Neuronal stem cell (in vitro differentiated cells): Measurements from ENCODE around the gene RPS6KC1.

ENCODE experiments used
- DNase-seq: peaks from one replicate; pipeline ENCODE4 v3.0.0-alpha.2; 2013; ENCODE audit warnings: low spot score
- H2AFZ ChIP-seq: one replicate; pipeline ENCODE4 v1.6.1; 2013; ENCODE audit warnings: mild to moderate bottlenecking, low read length, inconsistent platforms
- H2AK5ac ChIP-seq: 2 replicates; pipeline ENCODE4 v1.6.1; 2013; ENCODE audit warnings: low read depth, mild to moderate bottlenecking, inconsistent platforms, low read length, moderate library complexity, mixed read lengths
- H2BK120ac ChIP-seq: 2 replicates; pipeline ENCODE4 v1.6.1; 2013; ENCODE audit warnings: low read depth, mild to moderate bottlenecking, inconsistent platforms, low read length, moderate library complexity, mixed read lengths
- H2BK12ac ChIP-seq: one replicate; pipeline ENCODE4 v1.6.1; 2013; ENCODE audit warnings: low read length, inconsistent platforms
- H2BK15ac ChIP-seq: 2 replicates; pipeline ENCODE4 v1.6.1; 2013; ENCODE audit warnings: mild to moderate bottlenecking, low read length, inconsistent platforms, mixed read lengths
- H2BK5ac ChIP-seq: one replicate; pipeline ENCODE4 v1.6.1; 2013; ENCODE audit warnings: inconsistent platforms, mild to moderate bottlenecking, low read length, moderate library complexity
- H3K14ac ChIP-seq: one replicate; pipeline ENCODE4 v1.6.1; 2013; ENCODE audit warnings: low read length, inconsistent platforms
- H3K18ac ChIP-seq: 2 replicates; pipeline ENCODE4 v1.6.1; 2013; ENCODE audit warnings: low read length, inconsistent platforms
- H3K23ac ChIP-seq: 2 replicates; pipeline ENCODE4 v1.6.1; 2013; ENCODE audit warnings: low read depth, mild to moderate bottlenecking, mixed read lengths, low read length, inconsistent platforms; ENCODE audit not compliant: poor library complexity
- H3K27ac ChIP-seq: replicated peaks from 3 replicates; pipeline ENCODE4 v1.5.1; 2013; ENCODE audit warnings: low read length, inconsistent platforms
- H3K27me3 ChIP-seq, 3 experiments: 2 replicates each; pipeline ENCODE4 v1.6.1; 2013; ENCODE audit warnings: low read length in 3 of 3, mild to moderate bottlenecking in 2 of 3, inconsistent platforms in 1 of 3, low read depth in 1 of 3, mixed read lengths in 1 of 3, moderate library complexity in 1 of 3; ENCODE audit not compliant: control insufficient read depth in 3 of 3, insufficient read depth in 3 of 3
- H3K36me3 ChIP-seq, 2 donors: replicated peaks in 1 of 2; 2 replicates each; pipeline ENCODE4 v1.6.1; 2013; ENCODE audit warnings: low read length in 2 of 2; ENCODE audit not compliant: control insufficient read depth in 2 of 2, insufficient read depth in 2 of 2
- H3K4ac ChIP-seq: 2 replicates; pipeline ENCODE4 v1.6.1; 2013; ENCODE audit warnings: inconsistent platforms, mild to moderate bottlenecking, low read length, moderate library complexity
- H3K4me1 ChIP-seq, 2 donors: 1 replicate in 1 of 2; 2 replicates in 1 of 2; pipeline ENCODE4 v1.6.1; 2013; ENCODE audit warnings: low read length in 2 of 2, low read depth in 1 of 2; ENCODE audit not compliant: control insufficient read depth in 2 of 2, insufficient read depth in 1 of 2
- H3K4me2 ChIP-seq: one replicate; pipeline ENCODE4 v1.6.1; 2013; ENCODE audit warnings: mild to moderate bottlenecking, low read length, inconsistent platforms; ENCODE audit not compliant: insufficient read depth, poor library complexity, severe bottlenecking
- H3K4me3 ChIP-seq, 2 donors: 2 replicates each; pipeline ENCODE4 v1.5.1; 2013; ENCODE audit warnings: low read length in 2 of 2, mild to moderate bottlenecking in 2 of 2, inconsistent platforms in 1 of 2, moderate library complexity in 1 of 2
- H3K79me1 ChIP-seq: one replicate; pipeline ENCODE4 v1.6.1; 2013; ENCODE audit warnings: low read depth, mild to moderate bottlenecking, inconsistent platforms, low read length, moderate library complexity
- H3K9ac ChIP-seq: one replicate; pipeline ENCODE4 v1.6.1; 2013; ENCODE audit warnings: mild to moderate bottlenecking, low read depth, low read length, inconsistent platforms; ENCODE audit not compliant: poor library complexity
- H3K9me3 ChIP-seq, 2 donors: replicated peaks in 1 of 2; 2 replicates each; pipeline versions ENCODE3 to v1.6.1; 2013; ENCODE audit warnings: low read length in 2 of 2, mild to moderate bottlenecking in 2 of 2, inconsistent platforms in 1 of 2, low read depth in 1 of 2, mixed read lengths in 1 of 2, moderate library complexity in 1 of 2; ENCODE audit not compliant: control insufficient read depth in 2 of 2, insufficient read depth in 1 of 2
- H4K8ac ChIP-seq: one replicate; pipeline ENCODE4 v1.6.1; 2013; ENCODE audit warnings: low read depth, mild to moderate bottlenecking, inconsistent platforms, low read length, moderate library complexity
- H4K91ac ChIP-seq: one replicate; pipeline ENCODE4 v1.6.1; 2013; ENCODE audit warnings: low read length, low read depth, mild to moderate bottlenecking, inconsistent platforms; ENCODE audit not compliant: poor library complexity
- WGBS, 2 donors: extraction: QIAGEN DNeasy Blood & Tissue Kit; methylation state at CpG; one replicate each; pipeline ENCODE4 v1.1.7; 2013; ENCODE audit warnings: missing lambda C conversion rate in 2 of 2, mixed read lengths in 1 of 2; ENCODE audit not compliant: insufficient read length in 2 of 2, insufficient replicate concordance in 1 of 2; ENCODE audit errors: extremely low coverage in 2 of 2; 5-methylcytosine and 5-hydroxymethylcytosine counted together

The RPS6KC1 gene

GRCh38 chr1:213295860-213296259, 244.8 kb downstream of the RPS6KC1 start:
- H3K23ac ChIP-seq, result no peak overlapping the region
- DNase-seq, result no peak
- H3K14ac ChIP-seq, result no peak overlapping the region
- H3K4me3 ChIP-seq, result no peak overlapping the region
- H3K9me3 ChIP-seq, result peaks cover 4 to 20% of the 10 kb centered on the region in 2 donors
- H3K79me1 ChIP-seq, result no peaks in the 10 kb centered on the region
- H2BK15ac ChIP-seq, result no peak overlapping the region
- H4K8ac ChIP-seq, result no peak overlapping the region
- H3K18ac ChIP-seq, result no peak overlapping the region
- no peak overlapping the region for H2BK5ac ChIP-seq
- H3K4me1 ChIP-seq, result peaks cover 0 to 4% of the 10 kb centered on the region in 2 donors
- H2BK12ac ChIP-seq, result no peak overlapping the region
- no peak overlapping the region for H4K91ac ChIP-seq
- H3K4ac ChIP-seq, result no peak overlapping the region
- no peak overlapping the region for H3K9ac ChIP-seq
- no peak overlapping the region for H2AFZ ChIP-seq
- H2AK5ac ChIP-seq, result no peak overlapping the region
- WGBS, 2 donors, result no CpG with 5 or more reads among the region's 1 CpG
- H3K36me3 ChIP-seq, result no peaks in the 10 kb centered on the region
- H3K27me3 ChIP-seq, result no peaks in the 10 kb centered on the region
- H3K27ac ChIP-seq, result no peak overlapping the region
- no peak overlapping the region for H2BK120ac ChIP-seq
- H3K4me2 ChIP-seq, result no peak overlapping the region

DNA sequence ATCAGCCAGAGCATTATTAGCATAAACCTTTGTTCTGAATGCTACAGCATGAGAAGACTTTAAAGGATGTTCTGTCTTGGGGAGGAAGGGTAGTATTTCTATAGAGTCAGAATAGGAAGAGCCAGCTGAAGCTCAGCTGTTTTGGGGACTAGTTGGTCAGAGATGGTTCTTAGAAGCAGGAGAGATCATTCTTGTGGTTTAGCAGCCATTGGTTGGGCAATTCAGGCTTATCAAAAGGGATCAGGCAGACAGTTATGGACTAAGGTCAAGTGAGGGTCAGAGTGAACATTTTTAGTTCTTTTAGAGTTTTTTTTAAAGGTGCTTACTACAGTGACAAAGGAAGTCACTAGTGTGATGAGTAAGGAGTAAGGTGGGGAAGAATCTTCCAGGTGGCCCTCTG, 245.5 kb downstream of the RPS6KC1 start:
- Histone ChIP-seq H3K14ac (no peak overlapping the region), H3K9ac (no peak overlapping the region), H2AFZ (no peak overlapping the region), H3K27me3 (no peaks in the 10 kb centered on the region), H3K4me3 (no peak overlapping the region), H3K4ac (no peak overlapping the region), H2BK120ac (no peak overlapping the region), H3K79me1 (no peaks in the 10 kb centered on the region), H2BK12ac (no peak overlapping the region), H3K4me2 (no peak overlapping the region), H3K18ac (no peak overlapping the region), H4K8ac (no peak overlapping the region), H2BK15ac (no peak overlapping the region), H3K23ac (no peak overlapping the region), H3K9me3 (peaks cover 4 to 20% of the 10 kb centered on the region in 2 donors), H2AK5ac (no peak overlapping the region), H3K36me3 (no peaks in the 10 kb centered on the region), H4K91ac (no peak overlapping the region), H3K4me1 (peaks cover 0 to 4% of the 10 kb centered on the region in 2 donors), H2BK5ac (no peak overlapping the region), H3K27ac (no peak overlapping the region)
- DNase-seq, result no peak

GRCh38 chr1:213297021-213297420, 246.0 kb downstream of the RPS6KC1 start:
- Histone ChIP-seq H3K14ac (no peak overlapping the region), H2BK15ac (no peak overlapping the region), H2AK5ac (no peak overlapping the region), H3K4ac (no peak overlapping the region), H3K23ac (no peak overlapping the region), H3K27me3 (no peaks in the 10 kb centered on the region), H2BK5ac (no peak overlapping the region), H3K9me3 (peaks cover 4 to 20% of the 10 kb centered on the region in 2 donors), H3K4me2 (no peak overlapping the region), H3K4me1 (peaks cover 0 to 4% of the 10 kb centered on the region in 2 donors), H3K18ac (no peak overlapping the region), H4K91ac (no peak overlapping the region), H3K9ac (no peak overlapping the region), H2BK12ac (no peak overlapping the region), H2AFZ (no peak overlapping the region), H3K4me3 (no peak overlapping the region), H2BK120ac (no peak overlapping the region), H3K27ac (no peak overlapping the region), H3K36me3 (no peaks in the 10 kb centered on the region), H4K8ac (no peak overlapping the region), H3K79me1 (no peaks in the 10 kb centered on the region)
- WGBS, 2 donors, result no CpG with 5 or more reads among the region's 5 CpGs
- no peak for DNase-seq

DNA sequence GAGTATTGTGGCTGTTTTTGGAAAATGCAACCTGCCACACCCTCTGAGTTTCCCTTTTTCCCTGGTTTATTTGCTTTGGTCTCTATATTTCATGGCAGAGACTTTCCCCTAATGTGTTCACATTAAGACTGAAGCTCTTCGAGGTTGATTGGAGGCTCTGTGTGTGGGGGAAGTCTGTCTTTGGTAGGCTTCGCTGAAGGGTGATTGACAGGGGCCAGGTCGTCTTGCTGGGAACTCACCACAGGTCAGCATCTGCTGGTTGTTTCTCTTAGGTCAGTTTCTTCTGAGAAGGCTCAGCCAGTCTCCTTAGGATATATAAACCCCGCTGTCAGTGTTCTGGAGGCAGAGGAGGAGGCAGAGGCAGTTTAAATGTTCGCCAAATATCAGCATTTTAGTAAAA, 249.4 kb downstream of the RPS6KC1 start:
- Histone ChIP-seq H3K4me2 (no peak overlapping the region), H4K91ac (no peak overlapping the region), H2BK5ac (no peak overlapping the region), H3K27me3 (no peaks in the 10 kb centered on the region), H3K79me1 (no peaks in the 10 kb centered on the region), H3K4ac (no peak overlapping the region), H3K18ac (no peak overlapping the region), H2BK12ac (no peak overlapping the region), H2BK120ac (no peak overlapping the region), H4K8ac (no peak overlapping the region), H2BK15ac (no peak overlapping the region), H3K4me3 (no peak overlapping the region), H3K14ac (no peak overlapping the region), H2AK5ac (peak overlapping the region; percentile 27), H3K9ac (no peak overlapping the region), H3K27ac (no peak overlapping the region), H3K23ac (no peak overlapping the region), H3K9me3 (peaks cover 4 to 20% of the 10 kb centered on the region in 2 donors), H3K4me1 (peaks cover 0 to 7% of the 10 kb centered on the region in 2 donors), H2AFZ (no peak overlapping the region), H3K36me3 (no peaks in the 10 kb centered on the region)
- DNase-seq, result no peak
- WGBS, 2 donors, result no CpG with 5 or more reads among the region's 5 CpGs
